AG04450 (cell line): ENCODE measurements around the gene MT1H. TPM values are rescaled to one million over a fixed set of nuclear protein-coding genes. Genes with fewer than 3 reads are reported as not detected.

Experiments
- CTCF ChIA-PET: fragments of 300-600, 350-600 bp; formaldehyde crosslinking; extraction: SDS; loops from one replicate; lab custom pipeline; 2022; ENCODE audit warnings: antibody characterized with exemption, inconsistent platforms; lab: Charles Lee
- POLR2A ChIA-PET: fragments of 350-600 bp; formaldehyde crosslinking; extraction: SDS; loops from one replicate; lab custom pipeline; 2021; ENCODE audit warnings: antibody characterized with exemption, inconsistent platforms; lab: Yijun Ruan, JAX
- DNase-seq: peaks from one replicate; pipeline ENCODE4 v3.0.0-alpha.2; 2011; ENCODE audit warnings: low read depth, low spot score
- H3K27ac ChIP-seq: one replicate; pipeline ENCODE4 v1.5.1; 2012; ENCODE audit warnings: low read depth, low read length, control low read depth
- H3K27me3 ChIP-seq: one replicate; pipeline ENCODE4 v1.6.0; 2012; ENCODE audit warnings: low read length; ENCODE audit not compliant: control insufficient read depth, insufficient read depth
- H3K4me3 ChIP-seq: 2 replicates; pipeline ENCODE4 v1.5.1; 2011; ENCODE audit warnings: mild to moderate bottlenecking, low read depth, low read length, control low read depth
- H3K9me3 ChIP-seq: 2 replicates; pipeline ENCODE4 v1.5.1; 2012; ENCODE audit warnings: low read length; ENCODE audit not compliant: control insufficient read depth, insufficient read depth
- polyA plus RNA-seq: library from polyadenylated mRNA; depleted of rRNA; stranded (reverse); fragments of >200 nt; gene quantifications from 2 replicates; pipeline ENCODE4 v1.2.3, GENCODE V29; 2011
- TF ChIP-seq, protein P1 (sequence below): IDR thresholded peaks from 2 replicates; pipeline ENCODE4 v1.5.1; 2011; ENCODE audit warnings: low read depth, low read length, control low read depth, inconsistent platforms

MT1H gene
- polyA plus RNA-seq, 1 experiment = not detected

DNA sequence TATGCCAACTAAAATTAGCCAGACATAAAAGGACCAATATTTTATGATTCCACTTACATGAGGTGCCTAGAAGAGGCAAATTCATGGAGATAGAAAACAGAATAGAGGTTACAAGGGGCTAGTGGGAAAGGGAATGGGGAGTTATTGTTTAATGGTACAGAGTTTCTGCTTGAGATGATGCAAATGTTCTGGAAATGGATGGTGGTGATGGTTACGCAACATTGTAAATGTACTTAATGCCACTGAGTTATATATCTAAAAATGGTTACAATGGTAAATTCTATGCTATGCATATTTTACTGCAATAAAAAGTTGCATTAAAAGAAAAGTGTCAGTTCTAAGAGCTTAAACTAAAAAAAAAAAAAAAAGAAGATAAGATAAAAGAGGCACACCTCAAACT lies 30.6 kb downstream of the MT1H start:
- TF ChIP-seq, protein P1, sequence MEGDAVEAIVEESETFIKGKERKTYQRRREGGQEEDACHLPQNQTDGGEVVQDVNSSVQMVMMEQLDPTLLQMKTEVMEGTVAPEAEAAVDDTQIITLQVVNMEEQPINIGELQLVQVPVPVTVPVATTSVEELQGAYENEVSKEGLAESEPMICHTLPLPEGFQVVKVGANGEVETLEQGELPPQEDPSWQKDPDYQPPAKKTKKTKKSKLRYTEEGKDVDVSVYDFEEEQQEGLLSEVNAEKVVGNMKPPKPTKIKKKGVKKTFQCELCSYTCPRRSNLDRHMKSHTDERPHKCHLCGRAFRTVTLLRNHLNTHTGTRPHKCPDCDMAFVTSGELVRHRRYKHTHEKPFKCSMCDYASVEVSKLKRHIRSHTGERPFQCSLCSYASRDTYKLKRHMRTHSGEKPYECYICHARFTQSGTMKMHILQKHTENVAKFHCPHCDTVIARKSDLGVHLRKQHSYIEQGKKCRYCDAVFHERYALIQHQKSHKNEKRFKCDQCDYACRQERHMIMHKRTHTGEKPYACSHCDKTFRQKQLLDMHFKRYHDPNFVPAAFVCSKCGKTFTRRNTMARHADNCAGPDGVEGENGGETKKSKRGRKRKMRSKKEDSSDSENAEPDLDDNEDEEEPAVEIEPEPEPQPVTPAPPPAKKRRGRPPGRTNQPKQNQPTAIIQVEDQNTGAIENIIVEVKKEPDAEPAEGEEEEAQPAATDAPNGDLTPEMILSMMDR = no peak
- H3K27ac ChIP-seq = no peak overlapping the region
- peaks cover 9% of the 10 kb centered on the region for H3K9me3 ChIP-seq
- no peaks in the 10 kb centered on the region for H3K27me3 ChIP-seq
- DNase-seq = no peak
- no peak overlapping the region for H3K4me3 ChIP-seq
- ChIA-PET CTCF (interaction anchor here (0.6 to 4.8 kb wide), 6 partner anchors 27 to 368 kb away, joined by 4 to 71 read pairs (median 21); no protein-coding TSS in a partner anchor), POLR2A (interaction anchor here (0.6 to 0.7 kb wide), 3 partner anchors 17 to 123 kb away, joined by 3 to 7 read pairs (median 4); partner anchors contain the start of gene MT1E)

DNA sequence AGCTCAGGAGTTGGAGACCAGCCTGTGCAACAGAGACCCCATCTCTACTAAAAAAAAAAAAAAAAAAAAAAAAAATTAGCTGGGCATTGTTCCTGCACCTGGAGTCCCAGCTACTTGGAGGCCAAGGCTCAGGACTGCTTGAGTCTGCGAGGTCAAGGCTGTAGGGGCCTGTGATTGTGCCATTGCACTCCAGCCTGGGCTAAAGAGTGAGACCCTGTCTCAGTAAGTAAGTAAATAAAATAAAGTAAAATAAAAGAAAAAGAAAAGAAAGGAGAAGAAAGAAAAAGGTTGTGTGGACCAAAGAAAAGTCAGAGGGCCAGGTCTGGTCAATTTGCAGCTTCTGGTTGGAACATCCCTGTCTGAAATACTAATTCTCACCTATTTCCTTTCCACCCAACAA lies 31.0 kb downstream of the MT1H start:
- CTCF ChIA-PET = interaction anchor here (0.6 to 4.8 kb wide), 17 partner anchors 11 to 368 kb away, joined by 3 to 71 read pairs (median 10); partner anchors contain the start of gene MT1X
- POLR2A ChIA-PET = interaction anchor here (0.6 to 0.7 kb wide), 2 partner anchors 18 to 124 kb away, joined by 3 to 7 read pairs; no protein-coding TSS in a partner anchor
- Histone ChIP-seq H3K27me3 (no peaks in the 10 kb centered on the region), H3K27ac (no peak overlapping the region), H3K9me3 (peaks cover 5% of the 10 kb centered on the region), H3K4me3 (no peak overlapping the region)
- no peak for DNase-seq
- TF ChIP-seq, protein P1 = no peak

DNA sequence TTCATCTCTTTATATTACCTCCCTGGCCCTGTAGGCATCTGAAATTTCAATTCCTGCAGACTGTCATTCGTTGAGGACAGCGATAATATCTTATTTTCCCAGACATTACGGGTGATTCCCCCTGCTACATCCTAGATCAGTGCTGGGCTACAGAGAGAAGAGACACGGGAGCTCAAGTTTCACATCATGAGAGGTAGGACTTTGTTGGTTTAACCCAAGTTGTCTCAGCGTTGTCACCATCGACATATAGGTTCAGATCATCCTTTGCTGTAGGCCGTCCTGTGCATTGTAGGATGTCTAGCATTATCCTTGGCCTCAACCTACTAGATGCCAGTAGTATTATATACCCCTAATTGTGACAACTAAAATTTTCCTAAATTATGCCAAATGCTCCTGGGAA lies 31.9 kb downstream of the MT1H start:
- peaks cover 5% of the 10 kb centered on the region for H3K9me3 ChIP-seq
- no peak overlapping the region for H3K4me3 ChIP-seq
- ChIA-PET CTCF (interaction anchor here (0.6 to 4.8 kb wide), 62 partner anchors 8 to 758 kb away, joined by 3 to 71 read pairs (median 6); partner anchors contain the start of genes BBS2, MT1X, MT2A and NUDT21), POLR2A (interaction anchor here (0.6 to 1.3 kb wide), 4 partner anchors 19 to 93 kb away, joined by 3 to 9 read pairs (median 4); partner anchors contain the start of genes MT1E, MT1X and MT2A)
- no peak for DNase-seq
- TF ChIP-seq, protein P1 = no peak
- H3K27ac ChIP-seq = no peak overlapping the region
- no peaks in the 10 kb centered on the region for H3K27me3 ChIP-seq

DNA sequence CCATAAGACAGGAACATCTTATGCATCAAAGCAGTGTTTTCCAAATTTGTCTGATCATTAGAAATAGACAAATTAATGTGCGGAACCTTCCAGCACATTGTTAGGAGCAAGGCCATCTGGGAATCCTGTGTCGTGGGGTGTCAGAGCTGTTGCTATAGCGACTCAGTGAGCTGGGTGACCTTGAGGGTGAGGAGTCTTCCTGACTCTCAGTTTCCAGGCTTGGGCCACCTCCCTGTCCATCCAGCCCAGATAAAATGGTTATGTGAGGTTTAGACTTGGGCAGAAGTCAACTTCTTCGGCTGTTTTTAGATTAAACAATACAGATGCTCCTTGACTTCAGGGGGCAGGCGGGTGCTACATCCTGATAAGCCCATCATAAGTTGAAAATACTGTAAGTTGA lies 33.2 kb downstream of the MT1H start:
- Histone ChIP-seq H3K4me3 (no peak overlapping the region), H3K9me3 (no peaks in the 10 kb centered on the region; the same call in 1 of the 2 replicates), H3K27me3 (no peaks in the 10 kb centered on the region), H3K27ac (no peak overlapping the region)
- ChIA-PET POLR2A (interaction anchor here (1.3 kb wide), 2 partner anchors 20 to 77 kb away, joined by 4 to 9 read pairs; partner anchors contain the start of genes MT1E and MT1X), CTCF (interaction anchor here (0.7 to 4.8 kb wide), 34 partner anchors 10 to 759 kb away, joined by 3 to 71 read pairs (median 7); partner anchors contain the start of genes BBS2, MT2A, NUDT21 and OGFOD1)
- TF ChIP-seq, protein P1 = no peak
- no peak for DNase-seq
